ENCODE data around the gene SPACA6. TPM values are rescaled to one million over a fixed set of nuclear protein-coding genes. Genes with fewer than 3 reads are reported as not detected.

SPACA6 gene
- total RNA-seq, 4 donors from 2014 or later: 0.74 to 5.1 (median 3.6) TPM

GRCh38 chr19:51702103-51702824, 9.1 kb downstream of the SPACA6 start:
- peak; percentile 74 to 97 for DNase-seq (ENCODE audit: low spot score in 2 of 2)
- 27 to 30% methylated on average over 27 of the region's 27 CpGs for WGBS, 2 donors
- no peak overlapping the region for H3K4me3 ChIP-seq (ENCODE audit: low read depth, poor library complexity, severe bottlenecking)
- TF ChIP-seq, protein P1, sequence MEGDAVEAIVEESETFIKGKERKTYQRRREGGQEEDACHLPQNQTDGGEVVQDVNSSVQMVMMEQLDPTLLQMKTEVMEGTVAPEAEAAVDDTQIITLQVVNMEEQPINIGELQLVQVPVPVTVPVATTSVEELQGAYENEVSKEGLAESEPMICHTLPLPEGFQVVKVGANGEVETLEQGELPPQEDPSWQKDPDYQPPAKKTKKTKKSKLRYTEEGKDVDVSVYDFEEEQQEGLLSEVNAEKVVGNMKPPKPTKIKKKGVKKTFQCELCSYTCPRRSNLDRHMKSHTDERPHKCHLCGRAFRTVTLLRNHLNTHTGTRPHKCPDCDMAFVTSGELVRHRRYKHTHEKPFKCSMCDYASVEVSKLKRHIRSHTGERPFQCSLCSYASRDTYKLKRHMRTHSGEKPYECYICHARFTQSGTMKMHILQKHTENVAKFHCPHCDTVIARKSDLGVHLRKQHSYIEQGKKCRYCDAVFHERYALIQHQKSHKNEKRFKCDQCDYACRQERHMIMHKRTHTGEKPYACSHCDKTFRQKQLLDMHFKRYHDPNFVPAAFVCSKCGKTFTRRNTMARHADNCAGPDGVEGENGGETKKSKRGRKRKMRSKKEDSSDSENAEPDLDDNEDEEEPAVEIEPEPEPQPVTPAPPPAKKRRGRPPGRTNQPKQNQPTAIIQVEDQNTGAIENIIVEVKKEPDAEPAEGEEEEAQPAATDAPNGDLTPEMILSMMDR (IDR thresholded peaks at IDR 0.05): no peak
- TF ChIP-seq POLR2A (IDR thresholded peaks at IDR 0.05): no peak
- intact Hi-C loops (cut with DNase I; ENCODE audit: low total_unique reads): no loop called here

- no peak for TF ChIP-seq POLR2A (IDR thresholded peaks at IDR 0.05)
- TF ChIP-seq, protein P1 (IDR thresholded peaks at IDR 0.05): no peak
- intact Hi-C loops (cut with DNase I; ENCODE audit: low total_unique reads): no loop called here
- WGBS, 2 donors: 18 to 22% methylated on average over 41 to 46 of the region's 46 CpGs
- peak; percentile 52 to 93 for DNase-seq (ENCODE audit: low spot score in 2 of 2)
- H3K4me3 ChIP-seq (ENCODE audit: low read depth, poor library complexity, severe bottlenecking): no peak overlapping the region
These were observed 9.9 kb downstream of the SPACA6 start for GRCh38 chr19:51702825-51703574.

- 0 to 1% methylated on average over 40 to 54 of the region's 74 CpGs for WGBS, 2 donors
- H3K4me3 ChIP-seq (ENCODE audit: low read depth, poor library complexity, severe bottlenecking): peak overlapping the region; percentile 37
- peak; percentile 96 to 100 for DNase-seq (ENCODE audit: low spot score in 2 of 2)
- TF ChIP-seq POLR2A (IDR thresholded peaks at IDR 0.05): no peak
- TF ChIP-seq, protein P1 (IDR thresholded peaks at IDR 0.05): peak in 1 of 3 donors; percentile 17
- intact Hi-C loops (cut with DNase I; ENCODE audit: low total_unique reads): no loop called here
These were observed 10.7 kb downstream of the SPACA6 start for GRCh38 chr19:51703575-51704515.

GRCh38 chr19:51704626-51705025, 11.5 kb downstream of the SPACA6 start:
- intact Hi-C loops (cut with DNase I; ENCODE audit: low total_unique reads): loop anchor here (5.0 kb wide), 1 partner anchor 63 kb away; no protein-coding TSS in a partner anchor
- peak overlapping the region; percentile 37 for H3K4me3 ChIP-seq (ENCODE audit: low read depth, poor library complexity, severe bottlenecking)
- WGBS, 2 donors: 32 to 36% methylated on average over 3 to 4 of the region's 4 CpGs
- TF ChIP-seq, protein P1 (IDR thresholded peaks at IDR 0.05): no peak
- TF ChIP-seq POLR2A (IDR thresholded peaks at IDR 0.05): no peak
- DNase-seq (ENCODE audit: low spot score in 2 of 2): no peak

DNA sequence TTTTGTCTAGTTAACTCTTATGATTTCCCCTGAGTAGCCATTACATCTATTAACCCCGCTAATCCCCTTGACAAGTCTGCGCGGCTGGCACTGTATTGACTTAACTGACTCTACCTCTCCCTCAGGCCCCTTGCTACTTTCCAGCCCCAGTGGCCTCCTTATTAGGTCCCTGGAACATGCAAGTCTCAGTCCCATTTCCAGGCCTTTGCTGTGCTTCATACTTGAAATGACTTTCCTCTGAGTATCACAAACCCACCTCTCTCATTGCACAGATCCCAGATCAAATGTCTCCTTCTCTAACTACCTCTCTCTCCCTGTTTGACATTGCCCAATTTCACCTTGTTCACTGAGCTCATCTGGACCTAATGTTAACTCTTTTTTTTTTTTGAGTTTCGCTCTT, 13.2 kb downstream of the SPACA6 start:
- DNase-seq (ENCODE audit: low spot score in 2 of 2): no peak
- no peak overlapping the region for H3K4me3 ChIP-seq (ENCODE audit: low read depth, poor library complexity, severe bottlenecking)
- intact Hi-C loops (cut with DNase I; ENCODE audit: low total_unique reads): loop anchor here (5.0 kb wide), 1 partner anchor 61 kb away; no protein-coding TSS in a partner anchor
- WGBS, 2 donors: 96% methylated on average over 4 of the region's 4 CpGs
- TF ChIP-seq, protein P1 (IDR thresholded peaks at IDR 0.05): no peak
- no peak for TF ChIP-seq POLR2A (IDR thresholded peaks at IDR 0.05)
